ENCODE measurements around the gene ARHGAP6.

Gene ARHGAP6

GRCh38 chrX:11665168-11666111, at the start of gene ARHGAP6:
ARHGAP6 (minus strand) TSS chrX:11665920; CDS start chrX:11664828, 1,092 bp downstream.
- peak within 1 kb of the TSS; percentile 21 for H3K4me3 ChIP-seq (ENCODE audit: low read length)
- peak; percentile 34 for DNase-seq (ENCODE audit: low read depth)
- no peak for TF ChIP-seq CTCF (IDR thresholded peaks at IDR 0.05; ENCODE audit: insufficient read depth, low read depth, low read length, missing control alignments)

- DNase-seq (ENCODE audit: low read depth), result no peak
- TF ChIP-seq CTCF (IDR thresholded peaks at IDR 0.05; ENCODE audit: insufficient read depth, low read depth, low read length, missing control alignments), result no peak
- H3K4me3 ChIP-seq (ENCODE audit: low read length), result no peak overlapping the region
Observed at GRCh38 chrX:11704725-11705495, 39.2 kb upstream of the ARHGAP6 start.

- TF ChIP-seq CTCF (IDR thresholded peaks at IDR 0.05; ENCODE audit: insufficient read depth, low read depth, low read length, missing control alignments), result no peak
Observed at GRCh38 chrX:11703855-11704254, 38.1 kb upstream of the ARHGAP6 start.

GRCh38 chrX:11702965-11703631, 37.4 kb upstream of the ARHGAP6 start:
- no peak overlapping the region for H3K4me3 ChIP-seq (ENCODE audit: low read length)
- DNase-seq (ENCODE audit: low read depth), result no peak
- no peak for TF ChIP-seq CTCF (IDR thresholded peaks at IDR 0.05; ENCODE audit: insufficient read depth, low read depth, low read length, missing control alignments)

More at GRCh38 chrX:11703855-11704254, 38.1 kb upstream of the ARHGAP6 start:
- no peak overlapping the region for H3K4me3 ChIP-seq (ENCODE audit: low read length)
- DNase-seq (ENCODE audit: low read depth), result no peak

GRCh38 chrX:11702420-11702819, 36.7 kb upstream of the ARHGAP6 start:
- DNase-seq (ENCODE audit: low read depth), result no peak
- no peak overlapping the region for H3K4me3 ChIP-seq (ENCODE audit: low read length)
- no peak for TF ChIP-seq CTCF (IDR thresholded peaks at IDR 0.05; ENCODE audit: insufficient read depth, low read depth, low read length, missing control alignments)

GRCh38 chrX:11698702-11699101, 33.0 kb upstream of the ARHGAP6 start:
- H3K4me3 ChIP-seq (ENCODE audit: low read length), result no peak overlapping the region
- DNase-seq (ENCODE audit: low read depth), result no peak
- TF ChIP-seq CTCF (IDR thresholded peaks at IDR 0.05; ENCODE audit: insufficient read depth, low read depth, low read length, missing control alignments), result no peak

All from epithelial cell of esophagus (primary cell).